Loucy (cell line): ENCODE data around the gene FCER1A.

Source experiments
- H2AFZ ChIP-seq: fragments of 200-600 bp; sonication (generic); 2 replicates; pipeline ENCODE4 v1.6.0; 2016; ENCODE audit warnings: antibody characterized with exemption, mild to moderate bottlenecking, low read length, moderate library complexity
- H3F3A ChIP-seq: fragments of 200-600 bp; 2 replicates; pipeline ENCODE4 v1.6.0; 2016; ENCODE audit warnings: antibody characterized with exemption, low read depth, mild to moderate bottlenecking
- H3K27me3 ChIP-seq: fragments of 200-600 bp; sonication (generic); 2 replicates; pipeline ENCODE4 v1.6.1; 2014; ENCODE audit warnings: low read length, mild to moderate bottlenecking; ENCODE audit not compliant: insufficient read depth, poor library complexity, severe bottlenecking
- H3K36me3 ChIP-seq: fragments of 200-600 bp; sonication (generic); 2 replicates; pipeline ENCODE4 v1.6.1; 2016; ENCODE audit warnings: low read length; ENCODE audit not compliant: insufficient read depth
- H3K4me1 ChIP-seq: fragments of 200-600 bp; sonication (generic); 2 replicates; pipeline ENCODE4 v1.5.1; 2014; ENCODE audit warnings: low read length, mild to moderate bottlenecking; ENCODE audit not compliant: insufficient read depth, poor library complexity, severe bottlenecking
- H3K4me2 ChIP-seq: fragments of 200-600 bp; sonication (generic); 2 replicates; pipeline ENCODE4 v1.6.0; 2014; ENCODE audit warnings: antibody characterized with exemption, low read length, low read depth, mild to moderate bottlenecking; ENCODE audit not compliant: poor library complexity, severe bottlenecking
- H3K4me3 ChIP-seq: fragments of 200-600 bp; sonication (generic); 2 replicates; pipeline ENCODE4 v1.5.1; 2014; ENCODE audit warnings: low read length, mild to moderate bottlenecking, mixed read lengths; ENCODE audit not compliant: poor library complexity, severe bottlenecking
- H3K79me2 ChIP-seq: fragments of 200-600 bp; sonication (generic); 2 replicates; pipeline ENCODE4 v1.6.1; 2014; ENCODE audit warnings: low read length; ENCODE audit not compliant: insufficient read depth
- H3K9ac ChIP-seq: fragments of 200-600 bp; sonication (generic); 2 replicates; pipeline ENCODE4 v1.6.0; 2014; ENCODE audit warnings: mild to moderate bottlenecking, low read depth, low read length, moderate library complexity; ENCODE audit not compliant: poor library complexity, severe bottlenecking
- H3K9me2 ChIP-seq: fragments of 200-600 bp; sonication (generic); replicated peaks from 2 replicates; pipeline ENCODE4 v1.6.1; 2016; ENCODE audit warnings: low read depth, low read length, mixed read lengths
- H3K9me3 ChIP-seq: fragments of 200-600 bp; sonication (generic); 2 replicates; pipeline ENCODE4 v1.6.1; 2014; ENCODE audit warnings: mild to moderate bottlenecking, antibody characterized with exemption, low read length, low read depth; ENCODE audit not compliant: insufficient read depth
- H4K20me1 ChIP-seq: fragments of 200-600 bp; sonication (generic); 2 replicates; pipeline ENCODE4 v1.6.0; 2014; ENCODE audit warnings: antibody characterized with exemption, low read length, mild to moderate bottlenecking; ENCODE audit not compliant: insufficient read depth, poor library complexity, severe bottlenecking
- EZH2phosphoT487 ChIP-seq: fragments of 200-600 bp; IDR thresholded peaks from 2 replicates; pipeline ENCODE4 v1.6.1; 2018; ENCODE audit warnings: antibody characterized with exemption, mild to moderate bottlenecking, moderate library complexity, borderline replicate concordance
- TF ChIP-seq, protein P1 (sequence below): fragments of 200-600 bp; sonication (generic); conservative IDR thresholded peaks from 2 replicates; pipeline ENCODE4 v1.5.1; 2014; ENCODE audit warnings: mild to moderate bottlenecking, antibody characterized with exemption, low read length

FCER1A gene

DNA sequence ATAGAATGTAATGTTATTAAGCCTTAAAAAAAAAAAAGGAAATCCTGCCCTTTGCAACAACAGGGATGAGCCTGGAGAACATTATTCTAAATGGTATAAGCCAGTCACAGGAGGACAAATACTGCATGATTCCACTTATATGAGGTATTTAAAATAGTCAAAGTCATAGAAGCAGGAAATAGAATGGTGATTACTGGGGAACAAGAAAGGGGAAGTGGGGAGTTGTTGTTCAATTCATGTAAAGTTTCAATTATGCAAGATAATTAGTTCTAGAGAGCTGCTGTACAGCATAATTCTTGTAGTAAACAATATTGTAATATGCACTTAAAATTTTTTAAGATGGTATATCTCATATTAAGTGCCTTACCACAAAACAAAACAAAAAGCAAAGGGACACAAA, 13.2 kb downstream of the FCER1A start:
- H3K9ac ChIP-seq: no peak overlapping the region
- H3F3A ChIP-seq: no peaks in the 10 kb centered on the region
- H3K79me2 ChIP-seq: no peaks in the 10 kb centered on the region
- TF ChIP-seq EZH2phosphoT487: no peak
- TF ChIP-seq, protein P1, sequence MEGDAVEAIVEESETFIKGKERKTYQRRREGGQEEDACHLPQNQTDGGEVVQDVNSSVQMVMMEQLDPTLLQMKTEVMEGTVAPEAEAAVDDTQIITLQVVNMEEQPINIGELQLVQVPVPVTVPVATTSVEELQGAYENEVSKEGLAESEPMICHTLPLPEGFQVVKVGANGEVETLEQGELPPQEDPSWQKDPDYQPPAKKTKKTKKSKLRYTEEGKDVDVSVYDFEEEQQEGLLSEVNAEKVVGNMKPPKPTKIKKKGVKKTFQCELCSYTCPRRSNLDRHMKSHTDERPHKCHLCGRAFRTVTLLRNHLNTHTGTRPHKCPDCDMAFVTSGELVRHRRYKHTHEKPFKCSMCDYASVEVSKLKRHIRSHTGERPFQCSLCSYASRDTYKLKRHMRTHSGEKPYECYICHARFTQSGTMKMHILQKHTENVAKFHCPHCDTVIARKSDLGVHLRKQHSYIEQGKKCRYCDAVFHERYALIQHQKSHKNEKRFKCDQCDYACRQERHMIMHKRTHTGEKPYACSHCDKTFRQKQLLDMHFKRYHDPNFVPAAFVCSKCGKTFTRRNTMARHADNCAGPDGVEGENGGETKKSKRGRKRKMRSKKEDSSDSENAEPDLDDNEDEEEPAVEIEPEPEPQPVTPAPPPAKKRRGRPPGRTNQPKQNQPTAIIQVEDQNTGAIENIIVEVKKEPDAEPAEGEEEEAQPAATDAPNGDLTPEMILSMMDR: no peak
- H2AFZ ChIP-seq: no peak overlapping the region
- no peaks in the 10 kb centered on the region for H3K9me2 ChIP-seq
- H3K9me3 ChIP-seq: no peaks in the 10 kb centered on the region
- no peaks in the 10 kb centered on the region for H4K20me1 ChIP-seq
- no peaks in the 10 kb centered on the region for H3K36me3 ChIP-seq
- no peaks in the 10 kb centered on the region for H3K4me1 ChIP-seq
- H3K4me3 ChIP-seq: no peak overlapping the region
- no peaks in the 10 kb centered on the region for H3K27me3 ChIP-seq
- no peak overlapping the region for H3K4me2 ChIP-seq

GRCh38 chr1:159318784-159319551, 16.8 kb downstream of the FCER1A start:
- Histone ChIP-seq H3K36me3 (no peaks in the 10 kb centered on the region), H3K9me3 (no peaks in the 10 kb centered on the region), H3F3A (no peaks in the 10 kb centered on the region), H4K20me1 (no peaks in the 10 kb centered on the region), H3K27me3 (no peaks in the 10 kb centered on the region), H3K4me1 (no peaks in the 10 kb centered on the region), H2AFZ (no peak overlapping the region), H3K9ac (no peak overlapping the region), H3K9me2 (no peaks in the 10 kb centered on the region), H3K4me2 (no peak overlapping the region), H3K4me3 (no peak overlapping the region), H3K79me2 (no peaks in the 10 kb centered on the region)
- no peak for TF ChIP-seq EZH2phosphoT487
- TF ChIP-seq, protein P1: no peak

- H3K36me3 ChIP-seq: no peaks in the 10 kb centered on the region
- H3K4me2 ChIP-seq: no peak overlapping the region
- H3K9me3 ChIP-seq: no peaks in the 10 kb centered on the region
- no peaks in the 10 kb centered on the region for H3K27me3 ChIP-seq
- H3K9me2 ChIP-seq: no peaks in the 10 kb centered on the region
- H2AFZ ChIP-seq: 0 out of 2 replicates have a peak overlapping the region, but pooled peaks have one; percentile 0
- TF ChIP-seq EZH2phosphoT487: no peak
- TF ChIP-seq, protein P1: no peak
- H3F3A ChIP-seq: no peaks in the 10 kb centered on the region
- H4K20me1 ChIP-seq: no peaks in the 10 kb centered on the region
- H3K9ac ChIP-seq: no peak overlapping the region
- H3K4me3 ChIP-seq: no peak overlapping the region
- H3K79me2 ChIP-seq: no peaks in the 10 kb centered on the region
- no peaks in the 10 kb centered on the region for H3K4me1 ChIP-seq
Observed at GRCh38 chr1:159334797-159335196, 32.7 kb downstream of the FCER1A start.
